Ishikawa (cell line): ENCODE data around the gene LRPAP1.

Experiments
- CEBPB ChIP-seq: IDR thresholded peaks from 2 replicates; pipeline ENCODE4 v1.6.1; 2012
- EP300 ChIP-seq: IDR thresholded peaks from 2 replicates; pipeline ENCODE4 v1.6.1; 2012; ENCODE audit warnings: borderline replicate concordance
- FOXM1 ChIP-seq: IDR thresholded peaks from 2 replicates; pipeline ENCODE4 v1.6.1; 2012; ENCODE audit warnings: low read depth, borderline replicate concordance
- NFIC ChIP-seq: IDR thresholded peaks from 2 replicates; pipeline ENCODE4 v1.6.1; 2012
- REST ChIP-seq: IDR thresholded peaks from 2 replicates; pipeline ENCODE4 v1.6.1; 2012; ENCODE audit warnings: low read depth, mild to moderate bottlenecking
- TAF1 ChIP-seq: IDR thresholded peaks from 2 replicates; pipeline ENCODE4 v1.6.1; 2012; ENCODE audit warnings: low read depth, mild to moderate bottlenecking
- TCF12 ChIP-seq: IDR thresholded peaks from 2 replicates; pipeline ENCODE4 v1.6.1; 2012; ENCODE audit warnings: low read depth
- TEAD4 ChIP-seq: IDR thresholded peaks from 2 replicates; pipeline ENCODE4 v1.6.1; 2012
- USF1 ChIP-seq: IDR thresholded peaks from 2 replicates; pipeline ENCODE4 v1.6.1; 2012
- YY1 ChIP-seq: IDR thresholded peaks from 2 replicates; pipeline ENCODE4 v1.6.1; 2012; ENCODE audit warnings: low read depth
- ZBTB7A ChIP-seq: IDR thresholded peaks from 2 replicates; pipeline ENCODE4 v1.6.1; 2012; ENCODE audit warnings: low read depth

GRCh38 chr4:3501825-3502425 is 30.3 kb downstream of the LRPAP1 start:
- TF ChIP-seq EP300 (no peak), YY1 (no peak), CEBPB (no peak), FOXM1 (no peak), TAF1 (no peak), TEAD4 (no peak), REST (no peak), USF1 (no peak), NFIC (no peak), ZBTB7A (no peak), TCF12 (no peak)
